Thyroid gland (tissue), 4 donors: Measurements from ENCODE around the gene GALNTL6. TPM values are rescaled to one million over a fixed set of nuclear protein-coding genes. Genes with fewer than 3 reads are reported as not detected.

Experiments used
- DNase-seq, 2 donors: peaks; one replicate each; pipeline ENCODE4 v3.0.0-alpha.2; 2019
- H3K27ac ChIP-seq, 3 donors: fragments of 200-600 bp; sonication (generic); 1 replicate in 2 of 3; 2 replicates in 1 of 3; pipeline ENCODE4 v1.5.1; 2016 to 2019; ENCODE audit warnings: mild to moderate bottlenecking in 1 of 3, moderate library complexity in 1 of 3
- H3K27me3 ChIP-seq: fragments of 200-600 bp; sonication (generic); one replicate; pipeline ENCODE4 v1.5.1; 2019
- H3K36me3 ChIP-seq, 2 donors: fragments of 200-600 bp; sonication (generic); one replicate each; pipeline ENCODE4 v1.5.1; 2016 to 2019
- H3K4me1 ChIP-seq, 2 donors: fragments of 200-600 bp; sonication (generic); one replicate each; pipeline ENCODE4 v1.5.1; 2017 to 2019
- H3K4me3 ChIP-seq, 3 donors: fragments of 200-600 bp; sonication (generic); replicated peaks in 1 of 3; 1 replicate in 2 of 3; 2 replicates in 1 of 3; pipeline ENCODE4 v1.5.1; 2016; ENCODE audit warnings: mild to moderate bottlenecking in 1 of 3
- H3K9me3 ChIP-seq: fragments of 200-600 bp; sonication (generic); one replicate; pipeline ENCODE4 v1.5.1; 2017
- CTCF ChIP-seq, 6 experiments: fragments of 200-600 bp in 3 of 6; fragments of 450-650 bp in 3 of 6; sonication (generic) in 3 of 6; IDR thresholded peaks; one replicate each; pipeline ENCODE4 v1.5.1; 2016 to 2019; ENCODE audit warnings: antibody characterized with exemption in 6 of 6, mild to moderate bottlenecking in 2 of 6, inconsistent platforms in 1 of 6, moderate library complexity in 1 of 6
- POLR2A ChIP-seq, 2 donors: fragments of 450-650 bp; IDR thresholded peaks; one replicate each; pipeline ENCODE4 v1.6.1; 2017; ENCODE audit warnings: antibody characterized with exemption in 2 of 2, mild to moderate bottlenecking in 2 of 2, moderate library complexity in 1 of 2
- WGBS, 2 donors: methylation state at CpG; one replicate each; pipeline ENCODE4 v1.1.5; 2017; 5-methylcytosine and 5-hydroxymethylcytosine counted together
- intact Hi-C: fragments of 100-400 bp; cut with DNase I; formaldehyde crosslinking; loops from one replicate; pipeline ENCODE4 v1.15.1; 2023
- total RNA-seq, 4 donors: library from RNA; depleted of rRNA; stranded (reverse); fragments of >200 nt; gene quantifications; one replicate each; pipeline ENCODE4 v1.2.3, GENCODE V29; 2016

Gene GALNTL6
- total RNA-seq, 4 donors from 2014 or later, result not detected

- TF ChIP-seq POLR2A (IDR thresholded peaks at IDR 0.05), result no peak
- no peak for TF ChIP-seq CTCF (IDR thresholded peaks at IDR 0.05)
- intact Hi-C loops, result no loop called here
- no peaks in the 10 kb centered on the region for H3K36me3 ChIP-seq
- no peaks in the 10 kb centered on the region for H3K27me3 ChIP-seq
- H3K4me3 ChIP-seq, result no peak overlapping the region
- no peak for DNase-seq
- 72 to 79% methylated on average over 2 of the region's 2 CpGs for WGBS, 2 donors
- H3K4me1 ChIP-seq, result no peaks in the 10 kb centered on the region
- no peak overlapping the region for H3K27ac ChIP-seq
- no peaks in the 10 kb centered on the region for H3K9me3 ChIP-seq
These were observed 286.2 kb downstream of the GALNTL6 start for GRCh38 chr4:172099376-172099775.

GRCh38 chr4:172103456-172103855, 290.3 kb downstream of the GALNTL6 start:
- intact Hi-C loops, result no loop called here
- 96 to 100% methylated on average over 1 of the region's 1 CpG for WGBS, 2 donors
- TF ChIP-seq POLR2A (IDR thresholded peaks at IDR 0.05) (no peak), CTCF (IDR thresholded peaks at IDR 0.05) (no peak)
- no peak for DNase-seq
- Histone ChIP-seq H3K9me3 (no peaks in the 10 kb centered on the region), H3K36me3 (no peaks in the 10 kb centered on the region), H3K4me3 (no peak overlapping the region), H3K4me1 (no peaks in the 10 kb centered on the region), H3K27me3 (no peaks in the 10 kb centered on the region), H3K27ac (no peak overlapping the region)

- no peak overlapping the region for H3K4me3 ChIP-seq
- intact Hi-C loops, result no loop called here
- TF ChIP-seq CTCF (IDR thresholded peaks at IDR 0.05) (no peak), POLR2A (IDR thresholded peaks at IDR 0.05) (no peak)
- DNase-seq, result no peak
- H3K36me3 ChIP-seq, result no peaks in the 10 kb centered on the region
- WGBS, 2 donors, result 85 to 86% methylated on average over 2 of the region's 2 CpGs
- H3K27ac ChIP-seq, result no peak overlapping the region
- H3K9me3 ChIP-seq, result no peaks in the 10 kb centered on the region
- no peaks in the 10 kb centered on the region for H3K27me3 ChIP-seq
- H3K4me1 ChIP-seq, result no peaks in the 10 kb centered on the region
These were observed 291.3 kb downstream of the GALNTL6 start for GRCh38 chr4:172104539-172104938.

- 71% methylated on average over 1 of the region's 1 CpG for WGBS, 2 donors
- no peak for DNase-seq
- no peak overlapping the region for H3K27ac ChIP-seq
- no peaks in the 10 kb centered on the region for H3K36me3 ChIP-seq
- H3K27me3 ChIP-seq, result no peaks in the 10 kb centered on the region
- intact Hi-C loops, result no loop called here
- H3K4me3 ChIP-seq, result no peak overlapping the region
- H3K9me3 ChIP-seq, result no peaks in the 10 kb centered on the region
- H3K4me1 ChIP-seq, result no peaks in the 10 kb centered on the region
- TF ChIP-seq POLR2A (IDR thresholded peaks at IDR 0.05) (no peak), CTCF (IDR thresholded peaks at IDR 0.05) (no peak)
These were observed 292.7 kb downstream of the GALNTL6 start for GRCh38 chr4:172105918-172106317.

GRCh38 chr4:172109466-172109865, 296.3 kb downstream of the GALNTL6 start:
- intact Hi-C loops, result no loop called here
- Histone ChIP-seq H3K36me3 (no peaks in the 10 kb centered on the region), H3K4me1 (no peaks in the 10 kb centered on the region), H3K27me3 (no peaks in the 10 kb centered on the region), H3K27ac (no peak overlapping the region), H3K4me3 (no peak overlapping the region), H3K9me3 (no peaks in the 10 kb centered on the region)
- TF ChIP-seq CTCF (IDR thresholded peaks at IDR 0.05), result no peak
- TF ChIP-seq POLR2A (IDR thresholded peaks at IDR 0.05), result no peak
- DNase-seq, result no peak
